Measurements from ENCODE around the gene TRMT112. TPM values are rescaled to one million over a fixed set of nuclear protein-coding genes. Genes with fewer than 3 reads are reported as not detected.

TRMT112 gene
- total and polyA plus RNA-seq, 10 of the 15 experiments (the other 5 are each of a cell fraction or from before 2014, with no cell fraction given) = 212 to 455 (median 308) TPM

DNA sequence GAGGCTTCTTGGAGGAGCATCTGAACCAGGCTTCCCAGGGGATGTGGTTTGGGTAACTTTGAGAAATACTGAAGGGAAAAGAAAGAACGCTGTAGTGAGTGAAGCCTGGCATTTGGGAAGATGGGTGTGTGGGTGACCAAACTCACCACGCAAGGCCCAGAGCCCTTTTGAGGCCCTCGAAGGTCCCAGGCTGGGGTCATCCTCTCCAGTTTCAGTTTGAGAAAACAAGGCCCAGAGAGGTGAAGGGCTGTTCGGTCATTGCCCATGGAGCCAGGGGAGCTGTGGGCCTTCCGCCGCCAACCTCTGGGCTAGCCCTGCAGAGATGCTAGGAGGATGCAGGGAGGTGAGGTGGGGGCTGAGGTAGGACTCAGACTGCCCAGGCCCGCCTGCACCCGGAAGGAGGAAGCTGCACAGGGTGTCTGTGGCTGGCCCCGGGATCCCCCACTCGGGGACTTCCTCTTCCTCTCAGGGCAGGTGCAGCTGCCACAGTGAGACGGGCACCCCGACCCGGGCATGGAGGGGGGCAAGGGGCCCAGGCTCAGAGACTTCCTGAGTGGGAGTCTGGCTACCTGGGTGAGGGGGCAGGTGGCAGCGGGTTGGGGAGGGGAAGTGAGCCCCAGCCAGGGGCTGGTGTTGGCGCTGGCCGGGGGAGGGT is 22.5 kb upstream of the TRMT112 start, which contains the start of gene CCDC88B (continued):
- no peak for TF ChIP-seq IRF3 (IDR thresholded peaks at IDR 0.05)
- TF ChIP-seq, protein P1, sequence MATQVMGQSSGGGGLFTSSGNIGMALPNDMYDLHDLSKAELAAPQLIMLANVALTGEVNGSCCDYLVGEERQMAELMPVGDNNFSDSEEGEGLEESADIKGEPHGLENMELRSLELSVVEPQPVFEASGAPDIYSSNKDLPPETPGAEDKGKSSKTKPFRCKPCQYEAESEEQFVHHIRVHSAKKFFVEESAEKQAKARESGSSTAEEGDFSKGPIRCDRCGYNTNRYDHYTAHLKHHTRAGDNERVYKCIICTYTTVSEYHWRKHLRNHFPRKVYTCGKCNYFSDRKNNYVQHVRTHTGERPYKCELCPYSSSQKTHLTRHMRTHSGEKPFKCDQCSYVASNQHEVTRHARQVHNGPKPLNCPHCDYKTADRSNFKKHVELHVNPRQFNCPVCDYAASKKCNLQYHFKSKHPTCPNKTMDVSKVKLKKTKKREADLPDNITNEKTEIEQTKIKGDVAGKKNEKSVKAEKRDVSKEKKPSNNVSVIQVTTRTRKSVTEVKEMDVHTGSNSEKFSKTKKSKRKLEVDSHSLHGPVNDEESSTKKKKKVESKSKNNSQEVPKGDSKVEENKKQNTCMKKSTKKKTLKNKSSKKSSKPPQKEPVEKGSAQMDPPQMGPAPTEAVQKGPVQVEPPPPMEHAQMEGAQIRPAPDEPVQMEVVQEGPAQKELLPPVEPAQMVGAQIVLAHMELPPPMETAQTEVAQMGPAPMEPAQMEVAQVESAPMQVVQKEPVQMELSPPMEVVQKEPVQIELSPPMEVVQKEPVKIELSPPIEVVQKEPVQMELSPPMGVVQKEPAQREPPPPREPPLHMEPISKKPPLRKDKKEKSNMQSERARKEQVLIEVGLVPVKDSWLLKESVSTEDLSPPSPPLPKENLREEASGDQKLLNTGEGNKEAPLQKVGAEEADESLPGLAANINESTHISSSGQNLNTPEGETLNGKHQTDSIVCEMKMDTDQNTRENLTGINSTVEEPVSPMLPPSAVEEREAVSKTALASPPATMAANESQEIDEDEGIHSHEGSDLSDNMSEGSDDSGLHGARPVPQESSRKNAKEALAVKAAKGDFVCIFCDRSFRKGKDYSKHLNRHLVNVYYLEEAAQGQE (IDR thresholded peaks at IDR 0.05; ENCODE audit: low read depth, low read length) = no peak
- TF ChIP-seq NFYA (IDR thresholded peaks at IDR 0.05; ENCODE audit: borderline replicate concordance, low read depth, low read length) = no peak
- peak; percentile 86 for TF ChIP-seq NR2F1 (conservative IDR thresholded peaks at IDR 0.05)
- no peak for TF ChIP-seq FOS (IDR thresholded peaks at IDR 0.05; ENCODE audit: borderline replicate concordance, extremely low read depth, insufficient read length)
- TF ChIP-seq STAT3 (IDR thresholded peaks at IDR 0.05; ENCODE audit: low read depth, low read length) = no peak
- TF ChIP-seq EP300 (IDR thresholded peaks at IDR 0.05; ENCODE audit: borderline replicate concordance in 1 of 2, control insufficient read depth in 1 of 2, low read depth in 2 of 2, low read length in 2 of 2) = peak in 1 of 2 experiments; percentile 40; a peak in 1 of 4 replicates
- no peak for TF ChIP-seq ZNF384 (IDR thresholded peaks at IDR 0.05; ENCODE audit: borderline replicate concordance, low read depth, low read length)
- no peak for TF ChIP-seq RELA (IDR thresholded peaks at IDR 0.05; ENCODE audit: borderline replicate concordance, partially characterized antibody)
- TF ChIP-seq, protein P2, sequence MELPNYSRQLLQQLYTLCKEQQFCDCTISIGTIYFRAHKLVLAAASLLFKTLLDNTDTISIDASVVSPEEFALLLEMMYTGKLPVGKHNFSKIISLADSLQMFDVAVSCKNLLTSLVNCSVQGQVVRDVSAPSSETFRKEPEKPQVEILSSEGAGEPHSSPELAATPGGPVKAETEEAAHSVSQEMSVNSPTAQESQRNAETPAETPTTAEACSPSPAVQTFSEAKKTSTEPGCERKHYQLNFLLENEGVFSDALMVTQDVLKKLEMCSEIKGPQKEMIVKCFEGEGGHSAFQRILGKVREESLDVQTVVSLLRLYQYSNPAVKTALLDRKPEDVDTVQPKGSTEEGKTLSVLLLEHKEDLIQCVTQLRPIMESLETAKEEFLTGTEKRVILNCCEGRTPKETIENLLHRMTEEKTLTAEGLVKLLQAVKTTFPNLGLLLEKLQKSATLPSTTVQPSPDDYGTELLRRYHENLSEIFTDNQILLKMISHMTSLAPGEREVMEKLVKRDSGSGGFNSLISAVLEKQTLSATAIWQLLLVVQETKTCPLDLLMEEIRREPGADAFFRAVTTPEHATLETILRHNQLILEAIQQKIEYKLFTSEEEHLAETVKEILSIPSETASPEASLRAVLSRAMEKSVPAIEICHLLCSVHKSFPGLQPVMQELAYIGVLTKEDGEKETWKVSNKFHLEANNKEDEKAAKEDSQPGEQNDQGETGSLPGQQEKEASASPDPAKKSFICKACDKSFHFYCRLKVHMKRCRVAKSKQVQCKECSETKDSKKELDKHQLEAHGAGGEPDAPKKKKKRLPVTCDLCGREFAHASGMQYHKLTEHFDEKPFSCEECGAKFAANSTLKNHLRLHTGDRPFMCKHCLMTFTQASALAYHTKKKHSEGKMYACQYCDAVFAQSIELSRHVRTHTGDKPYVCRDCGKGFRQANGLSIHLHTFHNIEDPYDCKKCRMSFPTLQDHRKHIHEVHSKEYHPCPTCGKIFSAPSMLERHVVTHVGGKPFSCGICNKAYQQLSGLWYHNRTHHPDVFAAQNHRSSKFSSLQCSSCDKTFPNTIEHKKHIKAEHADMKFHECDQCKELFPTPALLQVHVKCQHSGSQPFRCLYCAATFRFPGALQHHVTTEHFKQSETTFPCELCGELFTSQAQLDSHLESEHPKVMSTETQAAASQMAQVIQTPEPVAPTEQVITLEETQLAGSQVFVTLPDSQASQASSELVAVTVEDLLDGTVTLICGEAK (IDR thresholded peaks at IDR 0.05; ENCODE audit: borderline replicate concordance) = peak; percentile 86
- no peak for TF ChIP-seq SREBF2 (IDR thresholded peaks at IDR 0.05; ENCODE audit: low read length)
- TF ChIP-seq KDM1A (IDR thresholded peaks at IDR 0.05; ENCODE audit: borderline replicate concordance) = no peak
- TF ChIP-seq, protein P3, sequence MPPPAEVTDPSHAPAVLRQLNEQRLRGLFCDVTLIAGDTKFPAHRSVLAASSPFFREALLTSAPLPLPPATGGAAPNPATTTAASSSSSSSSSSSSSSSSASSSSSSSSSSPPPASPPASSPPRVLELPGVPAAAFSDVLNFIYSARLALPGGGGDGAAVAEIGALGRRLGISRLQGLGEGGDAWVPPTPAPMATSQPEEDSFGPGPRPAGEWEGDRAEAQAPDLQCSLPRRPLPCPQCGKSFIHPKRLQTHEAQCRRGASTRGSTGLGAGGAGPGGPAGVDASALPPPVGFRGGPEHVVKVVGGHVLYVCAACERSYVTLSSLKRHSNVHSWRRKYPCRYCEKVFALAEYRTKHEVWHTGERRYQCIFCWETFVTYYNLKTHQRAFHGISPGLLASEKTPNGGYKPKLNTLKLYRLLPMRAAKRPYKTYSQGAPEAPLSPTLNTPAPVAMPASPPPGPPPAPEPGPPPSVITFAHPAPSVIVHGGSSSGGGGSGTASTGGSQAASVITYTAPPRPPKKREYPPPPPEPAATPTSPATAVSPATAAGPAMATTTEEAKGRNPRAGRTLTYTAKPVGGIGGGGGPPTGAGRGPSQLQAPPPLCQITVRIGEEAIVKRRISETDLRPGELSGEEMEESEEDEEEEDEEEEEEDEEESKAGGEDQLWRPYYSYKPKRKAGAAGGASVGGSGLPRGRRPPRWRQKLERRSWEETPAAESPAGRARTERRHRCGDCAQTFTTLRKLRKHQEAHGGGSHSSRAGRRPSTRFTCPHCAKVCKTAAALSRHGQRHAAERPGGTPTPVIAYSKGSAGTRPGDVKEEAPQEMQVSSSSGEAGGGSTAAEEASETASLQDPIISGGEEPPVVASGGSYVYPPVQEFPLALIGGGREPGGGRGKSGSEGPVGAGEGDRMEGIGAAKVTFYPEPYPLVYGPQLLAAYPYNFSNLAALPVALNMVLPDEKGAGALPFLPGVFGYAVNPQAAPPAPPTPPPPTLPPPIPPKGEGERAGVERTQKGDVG (CRISPR knock-in tag; IDR thresholded peaks at IDR 0.05) = no peak
- TF ChIP-seq ZNF274 (IDR thresholded peaks at IDR 0.05; ENCODE audit: insufficient read depth, insufficient read length) = no peak
- no peak for TF ChIP-seq YBX1 (IDR thresholded peaks at IDR 0.05)
- TF ChIP-seq JUNB (IDR thresholded peaks at IDR 0.05) = no peak
- peak; percentile 9; the same call in 1 of the 2 replicates for TF ChIP-seq TBL1XR1 (IDR thresholded peaks at IDR 0.05; ENCODE audit: low read depth, low read length)
- TF ChIP-seq NBN (IDR thresholded peaks at IDR 0.05) = 0 out of 2 replicates have a peak, but pooled peaks have one; percentile 82
- TF ChIP-seq KLF5 (IDR thresholded peaks at IDR 0.05; ENCODE audit: partially characterized antibody) = no peak

Measured in GM12878 (cell line).